ENCODE results near the gene ATP6V0A4. TPM values are rescaled to one million over a fixed set of nuclear protein-coding genes. Genes with fewer than 3 reads are reported as not detected.
"Not testable (repeated sequence)": the region's sequence is repeated elsewhere in the genome, so short reads cannot be mapped to it uniquely, and the experiment has no call there.

ATP6V0A4 gene
- total and polyA plus RNA-seq, 2 of the 13 experiments (the other 11 are each of a cell fraction or from before 2014, with no cell fraction given) = 0.24 to 0.25 TPM

GRCh38 chr7:138690495-138690894 is 107.5 kb downstream of the ATP6V0A4 start:
- peaks cover 8% of the 10 kb centered on the region; the same call in 1 of the 2 replicates for H3K4me1 ChIP-seq (ENCODE audit: insufficient read depth, low read length)
- FAIRE-seq = no peak
- 76% methylated on average over 2 of the region's 2 CpGs for WGBS (ENCODE audit: low lambda C conversion rate)
- H3K27ac ChIP-seq (ENCODE audit: extremely low read length, insufficient read depth, low read length) = no peak overlapping the region
- H4K20me1 ChIP-seq (ENCODE audit: insufficient read depth, low read length) = no peaks in the 10 kb centered on the region
- no peak for DNase-seq (ENCODE audit: low spot score)
- BruUV-seq (replicated peaks) = no TSS peak
- no peak overlapping the region for H3K9ac ChIP-seq (ENCODE audit: insufficient read depth, low read depth, low read length)
- CTCF ChIA-PET (ENCODE audit: low intra/inter-chr PET ratio, low total read pairs) = no interaction called here
- no peaks in the 10 kb centered on the region for H3K27me3 ChIP-seq (ENCODE audit: control insufficient read depth in 1 of 2, insufficient read depth in 2 of 2, low read length in 2 of 2)
- intact Hi-C loops (cut with micrococcal nuclease; ENCODE audit: unreplicated experiment) (no loop called here), in situ Hi-C loops (cut with HindIII; ENCODE audit: extremely low pct_ligation_motif_present, low pct_unique_long_range_greater_than_20kb) (no loop called here)
- no peaks in the 10 kb centered on the region for H3K79me2 ChIP-seq (ENCODE audit: insufficient read depth, low read length)
- no peak for TF ChIP-seq ZNF136 (CRISPR knock-in tag; IDR thresholded peaks at IDR 0.05; ENCODE audit: low read depth)
- no peak for TF ChIP-seq ZFP82 (CRISPR knock-in tag; IDR thresholded peaks at IDR 0.05; ENCODE audit: borderline replicate concordance)
- TF ChIP-seq FOXP1 (IDR thresholded peaks at IDR 0.05) = no peak
- no peak for TF ChIP-seq FOXP1 (CRISPR knock-in tag; IDR thresholded peaks at IDR 0.05)
- TF ChIP-seq CEBPB (IDR thresholded peaks at IDR 0.05; ENCODE audit: borderline replicate concordance, low read depth, low read length) = no peak
- no peak for TF ChIP-seq ZUFSP (CRISPR knock-in tag; IDR thresholded peaks at IDR 0.05; ENCODE audit: borderline replicate concordance)
- TF ChIP-seq, protein P1, sequence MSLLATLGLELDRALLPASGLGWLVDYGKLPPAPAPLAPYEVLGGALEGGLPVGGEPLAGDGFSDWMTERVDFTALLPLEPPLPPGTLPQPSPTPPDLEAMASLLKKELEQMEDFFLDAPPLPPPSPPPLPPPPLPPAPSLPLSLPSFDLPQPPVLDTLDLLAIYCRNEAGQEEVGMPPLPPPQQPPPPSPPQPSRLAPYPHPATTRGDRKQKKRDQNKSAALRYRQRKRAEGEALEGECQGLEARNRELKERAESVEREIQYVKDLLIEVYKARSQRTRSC (CRISPR knock-in tag; IDR thresholded peaks at IDR 0.05; ENCODE audit: low read depth) = no peak
- TF ChIP-seq, protein P2, sequence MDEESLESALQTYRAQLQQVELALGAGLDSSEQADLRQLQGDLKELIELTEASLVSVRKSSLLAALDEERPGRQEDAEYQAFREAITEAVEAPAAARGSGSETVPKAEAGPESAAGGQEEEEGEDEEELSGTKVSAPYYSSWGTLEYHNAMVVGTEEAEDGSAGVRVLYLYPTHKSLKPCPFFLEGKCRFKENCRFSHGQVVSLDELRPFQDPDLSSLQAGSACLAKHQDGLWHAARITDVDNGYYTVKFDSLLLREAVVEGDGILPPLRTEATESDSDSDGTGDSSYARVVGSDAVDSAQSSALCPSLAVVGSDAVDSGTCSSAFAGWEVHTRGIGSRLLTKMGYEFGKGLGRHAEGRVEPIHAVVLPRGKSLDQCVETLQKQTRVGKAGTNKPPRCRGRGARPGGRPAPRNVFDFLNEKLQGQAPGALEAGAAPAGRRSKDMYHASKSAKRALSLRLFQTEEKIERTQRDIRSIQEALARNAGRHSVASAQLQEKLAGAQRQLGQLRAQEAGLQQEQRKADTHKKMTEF (CRISPR knock-in tag; IDR thresholded peaks at IDR 0.05) = no peak
- TF ChIP-seq HHEX (CRISPR knock-in tag; IDR thresholded peaks at IDR 0.05) = no peak
- no peak for TF ChIP-seq ZNF615 (CRISPR knock-in tag; IDR thresholded peaks at IDR 0.05; ENCODE audit: borderline replicate concordance)
- no peak for TF ChIP-seq MAFF (IDR thresholded peaks at IDR 0.05; ENCODE audit: low read depth, low read length)
- TF ChIP-seq ZNF780A (CRISPR knock-in tag; IDR thresholded peaks at IDR 0.05) = no peak
- no peak for TF ChIP-seq NFATC3 (CRISPR knock-in tag; IDR thresholded peaks at IDR 0.05)
- TF ChIP-seq KLF16 (CRISPR knock-in tag; IDR thresholded peaks at IDR 0.05) = no peak
- no peak for TF ChIP-seq LCORL (IDR thresholded peaks at IDR 0.05)
- TF ChIP-seq LCORL (CRISPR knock-in tag; IDR thresholded peaks at IDR 0.05) = no peak
- no peak for ATAC-seq
- no peak overlapping the region for H3K4me2 ChIP-seq (ENCODE audit: low read depth, low read length)
- no peak overlapping the region for H3K4me3 ChIP-seq (replicated peaks in 1 of 3; ENCODE audit: insufficient read depth in 1 of 3, low read depth in 2 of 3, low read length in 3 of 3)
- no peaks in the 10 kb centered on the region for H3K9me3 ChIP-seq (ENCODE audit: low read length)
- no peak overlapping the region for H2AFZ ChIP-seq (ENCODE audit: low read length)
- POLR2A ChIA-PET = no interaction called here
- H3K36me3 ChIP-seq (replicated peaks in 1 of 2; ENCODE audit: control insufficient read depth in 1 of 2, insufficient read depth in 2 of 2, low read length in 2 of 2) = no peaks in the 10 kb centered on the region

GRCh38 chr7:138688037-138688436 is 110.0 kb downstream of the ATP6V0A4 start:
- ATAC-seq; H3K27me3 ChIP-seq (ENCODE audit: control insufficient read depth in 1 of 2, insufficient read depth in 2 of 2, low read length in 2 of 2); in situ Hi-C loops (cut with HindIII; ENCODE audit: extremely low pct_ligation_motif_present, low pct_unique_long_range_greater_than_20kb): not testable (repeated sequence)

More at GRCh38 chr7:138688037-138688436, 110.0 kb downstream of the ATP6V0A4 start:
- CTCF ChIA-PET (ENCODE audit: low intra/inter-chr PET ratio, low total read pairs); H4K20me1 ChIP-seq (ENCODE audit: insufficient read depth, low read length); H3K9ac ChIP-seq (ENCODE audit: insufficient read depth, low read depth, low read length); H3K9me3 ChIP-seq (ENCODE audit: low read length); BruUV-seq (replicated peaks); H3K79me2 ChIP-seq (ENCODE audit: insufficient read depth, low read length); FAIRE-seq; H3K36me3 ChIP-seq (replicated peaks in 1 of 2; ENCODE audit: control insufficient read depth in 1 of 2, insufficient read depth in 2 of 2, low read length in 2 of 2); H3K4me3 ChIP-seq (replicated peaks in 1 of 3; ENCODE audit: insufficient read depth in 1 of 3, low read depth in 2 of 3, low read length in 3 of 3); DNase-seq (ENCODE audit: low spot score); POLR2A ChIA-PET; H3K27ac ChIP-seq (ENCODE audit: extremely low read length, insufficient read depth, low read length); intact Hi-C loops (cut with micrococcal nuclease; ENCODE audit: unreplicated experiment); H3K4me2 ChIP-seq (ENCODE audit: low read depth, low read length); H3K4me1 ChIP-seq (ENCODE audit: insufficient read depth, low read length); H2AFZ ChIP-seq (ENCODE audit: low read length): not testable (repeated sequence)
- WGBS (ENCODE audit: low lambda C conversion rate) = 32% methylated on average over 6 of the region's 6 CpGs

All from HepG2 (cell line).